ENCODE data around the gene CTRB2.

The CTRB2 gene

DNA sequence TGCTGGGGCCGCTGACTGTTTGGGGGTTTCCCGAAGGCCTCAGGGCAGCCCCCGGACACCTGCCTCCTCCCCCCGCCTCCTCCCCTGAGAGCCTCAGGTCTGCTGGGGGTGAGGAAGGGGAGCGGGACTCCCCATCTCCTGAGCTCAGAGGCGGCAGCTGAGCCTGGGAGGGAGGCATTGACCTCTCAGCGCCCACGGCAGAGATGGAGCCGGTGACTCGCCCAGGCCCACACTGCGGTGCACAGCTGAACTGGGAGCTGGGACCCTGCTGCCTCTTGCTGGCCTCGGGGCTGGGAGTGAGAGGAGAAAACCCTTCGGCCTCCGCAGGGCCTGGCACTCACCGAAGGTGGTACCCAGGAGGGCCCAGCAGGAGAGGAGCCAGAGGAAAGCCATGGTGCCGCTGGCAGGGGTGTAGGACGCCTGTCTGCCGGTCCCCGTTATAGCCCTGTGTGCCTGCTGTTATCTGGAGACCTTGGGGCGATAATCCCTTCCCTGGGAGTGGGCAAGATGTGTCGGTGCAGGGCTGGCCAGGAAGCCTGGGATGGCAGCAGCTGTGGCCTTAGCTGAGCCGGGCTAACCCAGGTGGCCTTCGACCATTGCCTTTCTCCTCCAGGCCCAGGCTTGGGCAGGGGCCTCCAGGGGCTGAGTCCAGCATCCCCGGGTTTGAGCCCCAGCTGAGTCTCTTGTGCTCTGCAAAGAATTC lies at the start of gene CTRB2:
TSS of gene CTRB2 (minus strand) at position 413 of the 703 bp plus-strand sequence. CDS start at position 393, 20 bp downstream.
- DNase-seq (ENCODE audit: low read depth in 2 of 3, low spot score in 2 of 3) = no peak

DNA sequence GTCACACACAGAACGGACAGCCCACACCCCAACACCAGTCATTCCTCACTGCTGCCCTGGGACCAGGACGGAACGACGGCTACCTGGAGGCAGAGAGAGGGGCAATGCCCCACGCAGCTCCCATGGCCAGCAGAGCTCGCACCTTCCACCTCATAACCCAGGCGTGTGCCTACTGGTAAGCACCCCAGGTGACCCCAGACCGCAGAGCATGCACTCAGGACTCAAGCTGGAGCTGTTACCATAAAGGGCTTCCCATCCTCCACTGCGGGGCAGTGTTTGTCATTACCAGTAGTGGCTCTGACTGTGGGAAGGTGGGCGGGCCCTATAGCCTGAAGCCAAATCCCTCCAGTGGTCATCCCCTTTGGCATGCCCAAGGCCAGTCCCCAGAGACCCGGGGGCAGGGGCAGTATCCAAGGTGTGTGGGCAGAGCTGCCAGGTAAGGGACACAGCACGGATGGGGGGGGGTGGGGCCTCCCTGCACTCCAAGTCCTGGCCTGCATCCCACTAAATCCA lies 49.2 kb upstream of the CTRB2 start:
- DNase-seq (ENCODE audit: low read depth in 2 of 3, low spot score in 2 of 3) = no peak

DNA sequence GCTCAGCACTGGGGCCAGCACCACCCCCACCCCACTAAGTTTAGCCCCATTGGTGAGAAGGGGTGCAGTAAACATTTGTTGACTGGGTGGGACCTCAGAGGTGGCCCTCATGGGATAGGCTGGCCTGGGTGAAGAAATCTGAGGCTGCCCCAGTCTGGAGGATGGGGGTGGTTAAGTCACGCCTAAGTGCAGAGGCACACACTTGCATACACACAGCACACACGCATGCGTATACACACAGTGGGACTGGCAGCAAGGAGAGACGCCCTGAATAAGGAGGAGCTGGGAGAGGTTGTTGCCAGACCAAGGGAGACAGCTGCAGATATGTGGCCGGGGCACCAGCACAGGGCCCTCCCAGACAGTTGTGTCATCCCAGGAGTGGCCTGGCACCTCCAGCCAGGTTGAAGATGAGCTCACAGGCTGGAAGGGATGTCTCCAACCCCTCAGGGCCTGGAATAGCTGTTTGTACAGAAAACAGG lies 47.4 kb upstream of the CTRB2 start:
- DNase-seq (ENCODE audit: low read depth in 2 of 3, low spot score in 2 of 3) = no peak

DNA sequence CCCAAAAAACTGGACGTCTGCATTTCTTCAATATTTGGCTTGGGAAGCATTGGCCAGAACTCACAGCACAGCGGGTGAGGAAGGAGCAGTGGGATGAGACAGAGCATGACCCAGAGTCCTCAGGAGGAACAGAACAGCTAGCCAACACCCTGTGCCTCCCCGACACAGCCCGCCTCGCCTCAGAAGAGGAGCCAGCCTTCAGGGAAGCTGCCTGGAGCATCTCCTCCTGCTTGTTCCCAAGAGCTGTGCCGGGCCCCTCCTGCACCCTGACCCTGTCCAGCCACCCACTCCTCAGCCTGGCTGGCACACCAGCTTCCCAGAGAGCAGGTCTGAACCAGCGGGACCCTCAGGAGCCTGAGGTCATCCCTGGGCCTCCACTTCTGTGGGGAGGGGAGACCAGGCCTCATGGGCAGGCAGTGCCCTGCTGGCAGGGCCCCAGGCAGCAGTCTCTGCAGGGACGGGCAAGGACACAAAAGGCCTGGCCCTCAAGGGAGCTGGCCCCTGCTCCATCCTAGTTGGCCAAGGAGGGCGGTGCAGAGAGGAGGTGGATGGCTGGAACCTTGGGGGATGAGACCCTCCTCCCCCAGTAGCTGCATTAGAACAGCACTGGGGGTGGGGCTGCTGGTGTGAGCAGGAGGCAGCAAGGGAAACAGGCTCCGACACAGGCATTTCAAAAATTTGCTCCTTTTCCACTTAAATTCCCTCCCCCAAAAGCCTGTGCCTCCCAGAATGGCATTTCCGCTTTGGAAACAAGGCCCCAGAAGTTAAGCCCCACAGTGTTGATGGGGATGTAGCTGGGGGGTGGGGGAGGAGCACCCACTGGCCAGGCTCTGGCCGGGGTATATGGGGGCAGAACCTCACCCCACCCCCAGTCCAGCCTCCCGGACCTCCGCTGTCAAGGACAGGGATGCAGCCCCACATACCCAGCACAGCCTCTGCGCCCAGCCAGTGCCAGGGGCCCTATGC lies 46.3 kb upstream of the CTRB2 start:
- DNase-seq (ENCODE audit: low read depth in 2 of 3, low spot score in 2 of 3) = no peak

DNA sequence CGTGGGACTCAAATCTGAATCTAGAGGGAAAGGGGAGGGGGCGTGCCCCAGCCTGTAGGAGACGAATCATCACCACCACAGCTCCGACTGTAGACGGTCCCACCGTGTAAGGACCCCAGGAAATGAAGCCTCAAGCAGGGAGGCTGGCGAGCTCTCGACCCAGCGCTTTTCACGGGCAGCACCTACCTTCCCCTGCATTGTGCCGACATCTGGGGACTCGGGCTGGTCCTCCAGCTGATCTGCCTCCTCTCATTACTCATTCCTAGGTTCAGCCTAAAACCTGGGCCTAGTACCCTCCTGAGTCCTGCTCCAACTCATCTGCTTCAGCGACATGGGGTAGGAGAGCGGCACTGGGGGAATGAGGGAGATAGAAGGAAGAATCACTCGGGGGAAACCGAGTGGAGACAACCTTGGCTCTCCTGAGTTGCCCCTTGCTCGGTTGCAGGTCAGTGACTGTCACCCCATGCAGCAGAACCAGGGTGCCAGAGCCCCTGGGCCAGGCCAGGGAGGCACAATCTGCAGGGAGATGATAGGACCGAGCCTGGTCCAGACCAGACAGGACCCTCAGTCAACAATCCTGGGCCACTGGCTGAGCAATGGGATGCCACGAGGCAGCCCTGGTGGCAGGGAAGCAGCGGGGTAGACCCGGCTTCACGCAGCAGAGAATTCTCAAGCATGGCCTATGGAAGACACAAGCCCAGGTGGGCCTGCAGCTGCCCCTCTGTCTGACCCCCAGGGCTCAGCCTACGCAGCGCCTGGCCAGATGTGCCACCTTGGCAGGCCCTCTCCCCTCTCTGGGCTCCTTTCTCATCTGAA lies 45.3 kb upstream of the CTRB2 start:
- no peak for DNase-seq (ENCODE audit: low read depth in 2 of 3, low spot score in 2 of 3)

DNA sequence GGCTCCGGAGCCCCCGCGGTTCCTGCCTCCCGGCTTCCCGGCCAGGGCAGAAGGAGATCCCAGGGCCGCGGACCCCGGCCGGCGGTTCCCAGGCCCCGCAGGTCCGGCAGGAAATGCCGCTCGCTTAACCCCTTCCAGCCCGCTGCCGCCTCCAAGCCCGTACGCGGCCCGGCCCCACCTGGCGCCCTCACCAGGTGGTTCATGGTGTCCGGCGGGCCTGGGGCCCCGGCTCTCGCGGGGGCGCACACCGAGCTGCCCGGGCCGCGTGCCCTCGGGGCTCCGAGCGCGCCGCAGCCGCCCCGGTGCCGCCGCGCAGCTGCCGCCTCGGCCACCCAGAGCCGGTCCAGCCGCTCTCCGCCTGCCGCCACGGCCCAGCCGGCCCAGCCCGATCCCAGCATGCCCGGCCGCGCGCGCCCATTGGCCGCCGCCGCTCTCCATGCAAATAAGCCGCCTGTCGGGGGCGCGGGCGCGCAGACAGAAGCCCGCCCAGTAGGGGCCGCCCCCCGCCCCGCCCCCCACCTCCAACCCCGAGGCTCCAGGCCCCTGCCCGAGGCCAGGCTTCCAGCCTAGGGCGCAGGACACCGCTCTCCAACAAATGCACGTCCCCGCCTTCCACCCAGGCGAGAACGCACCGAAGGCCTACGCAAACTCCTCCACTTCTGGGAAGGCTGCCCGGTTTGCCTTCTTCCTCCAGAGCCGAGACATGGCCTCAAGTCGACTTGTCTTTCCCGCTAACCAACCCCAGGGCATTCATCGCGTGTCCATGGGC lies 44.5 kb upstream of the CTRB2 start, which contains the start of gene BCAR1:
TSS of gene BCAR1 (minus strand) at position 345 of the 769 bp plus-strand sequence. CDS start at position 203, 142 bp downstream.
- DNase-seq (ENCODE audit: low read depth in 2 of 3, low spot score in 2 of 3) = no peak

DNA sequence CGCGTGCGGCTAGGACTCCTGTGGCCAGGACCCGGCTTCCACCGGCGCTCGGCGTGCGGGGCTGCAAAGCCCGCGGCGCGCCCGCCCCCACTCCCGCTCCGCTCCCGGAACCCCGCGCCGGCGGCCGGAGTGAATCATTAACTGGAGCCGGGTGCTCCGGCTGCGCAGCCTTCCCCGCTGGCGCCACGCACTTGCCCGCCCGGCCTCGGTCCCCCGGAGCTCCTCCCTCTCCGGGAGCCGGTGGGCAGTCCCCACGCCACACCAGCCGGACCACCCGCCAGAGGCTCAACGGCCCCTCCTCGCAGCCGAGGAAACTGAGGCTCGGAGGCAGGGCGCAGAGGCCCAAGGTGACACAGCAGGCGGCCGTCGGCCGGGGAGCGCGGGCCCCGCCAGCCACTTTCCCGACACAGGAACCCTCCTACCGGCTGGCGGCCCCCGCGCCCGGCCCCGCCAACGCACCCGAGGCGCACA lies 43.9 kb upstream of the CTRB2 start:
- no peak for DNase-seq (ENCODE audit: low read depth in 2 of 3, low spot score in 2 of 3)

DNA sequence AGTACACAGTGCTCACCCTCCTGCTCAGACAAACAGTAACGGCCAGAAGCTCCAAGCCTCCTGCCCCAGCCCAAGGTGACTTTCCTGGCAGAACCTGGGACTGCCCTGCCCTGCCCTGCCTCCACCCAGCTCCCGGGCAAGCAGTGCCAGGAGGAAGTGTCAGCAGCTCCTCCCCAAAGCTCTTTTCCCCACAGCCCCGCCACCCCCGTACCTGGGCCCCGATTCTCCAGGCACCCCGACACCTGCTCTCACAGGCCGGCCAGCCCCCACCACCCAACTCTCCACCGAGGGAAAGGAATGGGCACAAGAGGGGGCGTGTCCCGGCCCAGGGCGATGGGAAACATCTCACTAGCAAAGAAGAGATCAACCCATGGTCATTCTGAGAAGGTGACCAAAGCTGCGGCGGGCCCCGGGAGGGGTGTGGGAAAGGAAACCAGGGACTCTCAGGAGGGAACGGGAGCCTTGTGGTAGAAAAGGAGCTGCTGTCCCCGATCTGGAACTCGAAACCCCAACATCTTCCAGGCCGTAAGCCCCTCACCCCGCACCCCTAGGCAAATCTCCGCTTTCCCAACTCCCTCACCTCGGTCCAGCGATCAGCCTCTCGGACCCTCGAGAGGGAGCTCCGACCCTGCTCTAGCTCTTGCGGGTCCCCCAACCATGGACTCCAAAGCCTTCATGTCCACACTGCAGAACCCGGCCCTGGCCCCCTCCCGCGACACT lies 43.3 kb upstream of the CTRB2 start:
- DNase-seq (ENCODE audit: low read depth in 2 of 3, low spot score in 2 of 3) = no peak

DNA sequence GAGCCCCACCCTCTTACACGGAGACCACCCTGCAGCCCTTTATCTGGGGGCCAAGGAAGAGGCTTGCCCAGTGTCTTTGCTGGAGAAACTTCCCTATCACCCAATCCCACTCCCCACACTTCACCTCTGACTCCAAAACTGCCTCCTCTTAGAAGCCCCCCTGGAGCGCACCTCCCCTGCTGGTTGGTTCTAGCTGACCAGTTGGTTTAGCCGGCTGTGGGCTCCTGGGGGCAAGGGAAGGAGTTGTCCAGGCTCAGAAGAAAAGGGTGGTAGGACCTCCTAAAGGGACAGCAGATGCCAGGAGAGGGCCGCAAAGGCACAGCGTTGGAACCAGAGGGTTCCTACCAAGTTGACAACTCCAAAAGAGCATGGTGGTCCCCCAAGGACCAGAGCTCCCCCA lies 42.5 kb upstream of the CTRB2 start:
- DNase-seq (ENCODE audit: low read depth in 2 of 3, low spot score in 2 of 3) = no peak

DNA sequence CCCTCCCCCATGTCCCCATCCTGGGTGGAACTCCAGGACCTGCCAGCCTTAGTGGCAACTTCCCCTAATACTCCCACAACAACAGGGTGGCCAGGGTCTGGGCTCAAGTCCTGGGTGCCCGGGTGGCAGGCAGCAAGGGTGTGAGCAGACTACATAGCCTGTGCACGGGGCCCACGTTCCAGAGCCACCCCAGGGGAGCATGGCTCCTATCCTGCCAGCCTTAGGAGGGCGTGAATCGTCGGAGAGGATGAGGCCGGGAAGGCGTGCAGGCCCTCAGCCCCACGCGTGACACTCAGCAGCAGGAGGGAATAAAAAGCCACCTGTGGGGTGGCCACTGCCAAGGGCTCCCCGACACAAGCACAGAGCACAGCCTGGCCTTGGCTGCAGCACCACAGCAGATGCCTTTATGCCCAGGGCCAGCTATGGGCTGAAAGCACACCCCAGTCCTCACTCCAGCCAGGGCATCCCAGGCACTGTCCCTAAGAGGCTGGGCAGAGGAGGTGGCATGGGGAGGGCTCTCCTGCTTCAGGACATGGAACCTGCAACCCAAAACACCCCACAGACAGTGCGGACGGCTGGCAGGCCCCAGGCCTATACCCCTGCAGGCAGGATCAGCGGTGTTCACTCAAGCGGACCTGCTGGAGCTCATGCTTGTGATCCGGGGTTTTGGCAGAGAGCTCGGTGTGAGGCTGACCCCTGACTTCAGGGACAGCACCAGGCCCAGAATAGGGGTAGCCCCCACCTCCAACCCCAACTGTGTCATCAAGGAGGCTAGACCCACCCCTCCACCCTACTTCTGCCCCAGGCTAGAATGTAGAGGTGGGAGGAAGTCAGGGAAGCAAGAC lies 41.8 kb upstream of the CTRB2 start:
- no peak for DNase-seq (ENCODE audit: low read depth in 2 of 3, low spot score in 2 of 3)

DNA sequence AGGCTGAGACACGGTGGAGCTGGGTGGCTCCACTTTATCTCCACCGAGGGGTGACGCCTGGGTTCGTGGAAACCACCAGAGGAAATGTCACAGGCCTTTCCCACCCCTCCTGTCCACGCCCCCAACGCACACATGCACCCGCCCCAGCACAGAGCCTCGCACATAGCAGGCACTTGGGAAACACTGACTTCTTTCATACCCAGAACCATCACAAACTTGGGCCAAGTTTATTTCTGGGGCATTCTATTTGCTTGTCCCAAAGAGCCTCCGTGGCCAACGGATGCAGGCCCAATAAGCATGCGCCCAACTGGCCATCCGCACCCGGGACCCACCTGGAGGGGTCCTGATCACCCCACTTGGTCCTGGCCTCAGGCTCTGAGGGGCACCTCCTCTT lies 41.2 kb upstream of the CTRB2 start:
- no peak for DNase-seq (ENCODE audit: low read depth in 2 of 3, low spot score in 2 of 3)

DNA sequence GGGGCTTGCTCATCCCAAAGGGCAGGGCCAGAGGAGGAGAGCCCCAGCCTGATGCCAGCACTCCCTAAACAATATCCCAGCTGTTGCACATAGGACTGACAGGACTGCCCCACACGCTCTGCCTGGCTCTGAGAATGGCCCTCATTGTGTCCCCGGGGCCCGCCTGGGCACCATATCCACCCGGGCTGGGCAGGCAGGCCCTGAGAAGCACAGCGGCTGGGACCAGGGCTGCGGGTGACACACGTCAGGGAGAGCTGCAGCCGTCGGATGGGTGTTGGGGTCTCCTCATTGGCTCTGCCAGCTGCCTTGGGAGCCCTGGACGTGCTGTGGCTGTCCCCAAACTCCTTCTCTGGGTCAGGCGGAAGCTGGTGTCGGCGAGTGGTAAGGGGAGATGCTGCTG lies 40.3 kb upstream of the CTRB2 start:
- no peak for DNase-seq (ENCODE audit: low read depth in 2 of 3, low spot score in 2 of 3)

DNA sequence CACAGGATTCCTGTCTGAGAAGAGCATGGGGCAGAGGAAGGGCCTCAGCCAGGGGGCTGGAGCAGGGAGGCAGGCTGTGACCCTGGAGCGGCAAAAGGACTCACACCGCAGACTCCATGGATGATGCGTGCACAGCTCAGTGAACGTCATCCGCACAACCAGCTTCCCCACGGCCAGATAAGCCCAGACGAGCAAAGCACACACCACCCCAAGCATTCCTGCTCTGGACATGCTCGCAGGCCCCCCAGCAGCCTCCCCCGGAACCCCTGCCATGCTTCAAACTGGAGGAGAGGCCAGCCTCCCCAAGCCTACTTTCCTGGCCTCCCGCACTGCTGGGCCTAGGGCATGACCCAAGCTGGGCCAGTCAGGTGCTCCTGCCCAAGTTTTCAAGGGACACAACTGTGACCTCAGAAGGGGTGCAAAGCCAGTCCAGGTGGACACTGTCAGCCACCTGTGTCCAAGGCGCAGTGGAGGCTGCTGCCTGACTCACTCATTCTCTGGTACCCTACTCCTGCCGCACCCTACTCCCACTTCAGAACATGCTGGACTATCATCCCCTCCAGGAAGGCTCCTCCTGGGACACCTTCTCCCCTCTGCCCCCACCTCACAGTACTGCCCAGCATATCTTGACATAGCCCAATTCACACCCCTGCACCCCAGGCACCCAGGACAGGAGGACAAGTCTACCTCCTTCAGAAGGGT lies 39.7 kb upstream of the CTRB2 start:
- no peak for DNase-seq (ENCODE audit: low read depth in 2 of 3, low spot score in 2 of 3)

DNA sequence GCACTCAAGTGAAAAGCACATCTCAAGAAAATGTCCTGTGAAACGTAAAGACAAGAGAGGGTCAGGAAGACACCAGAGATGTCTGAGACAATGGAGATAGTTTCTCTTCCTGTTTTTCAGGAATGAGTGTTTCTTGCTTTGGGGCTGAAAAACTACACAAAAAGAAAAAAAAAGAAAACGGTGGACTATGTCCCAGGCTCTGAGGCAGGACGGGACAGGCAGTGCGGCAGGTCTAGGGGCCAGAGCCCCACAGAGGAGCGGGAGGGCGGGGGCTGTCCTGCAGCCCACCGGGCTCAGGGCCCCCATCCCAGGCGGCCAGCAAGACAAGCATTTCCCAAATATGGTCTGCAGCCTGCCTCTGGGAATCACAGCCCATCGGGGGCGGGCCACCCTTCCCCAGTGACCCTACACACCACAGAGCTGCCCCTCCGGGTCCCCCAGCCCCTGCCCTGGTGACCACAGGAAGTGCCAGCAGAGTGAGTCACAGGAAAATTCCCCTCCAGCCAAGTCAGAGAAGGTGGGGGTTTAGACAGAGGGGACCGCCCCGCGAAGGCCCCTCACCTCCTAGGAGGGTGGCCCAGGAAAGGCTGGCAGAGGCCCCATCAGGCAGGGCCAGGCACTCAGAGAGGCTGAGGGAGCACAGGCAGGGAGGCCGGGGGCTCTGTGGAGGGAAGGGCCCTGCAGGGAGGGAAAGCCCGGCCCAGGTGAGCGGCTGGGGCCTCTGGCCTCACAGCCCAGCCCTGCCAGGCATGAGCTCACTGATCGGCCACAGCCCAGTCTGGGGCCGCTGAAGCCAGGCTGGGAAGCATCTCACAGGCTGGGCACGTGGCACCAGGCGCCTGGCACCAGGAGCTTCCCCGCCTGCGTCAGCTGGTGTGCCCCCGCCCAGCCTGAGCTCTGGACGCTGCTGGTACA lies 38.1 kb upstream of the CTRB2 start:
- no peak for DNase-seq (ENCODE audit: low read depth in 2 of 3, low spot score in 2 of 3)

DNA sequence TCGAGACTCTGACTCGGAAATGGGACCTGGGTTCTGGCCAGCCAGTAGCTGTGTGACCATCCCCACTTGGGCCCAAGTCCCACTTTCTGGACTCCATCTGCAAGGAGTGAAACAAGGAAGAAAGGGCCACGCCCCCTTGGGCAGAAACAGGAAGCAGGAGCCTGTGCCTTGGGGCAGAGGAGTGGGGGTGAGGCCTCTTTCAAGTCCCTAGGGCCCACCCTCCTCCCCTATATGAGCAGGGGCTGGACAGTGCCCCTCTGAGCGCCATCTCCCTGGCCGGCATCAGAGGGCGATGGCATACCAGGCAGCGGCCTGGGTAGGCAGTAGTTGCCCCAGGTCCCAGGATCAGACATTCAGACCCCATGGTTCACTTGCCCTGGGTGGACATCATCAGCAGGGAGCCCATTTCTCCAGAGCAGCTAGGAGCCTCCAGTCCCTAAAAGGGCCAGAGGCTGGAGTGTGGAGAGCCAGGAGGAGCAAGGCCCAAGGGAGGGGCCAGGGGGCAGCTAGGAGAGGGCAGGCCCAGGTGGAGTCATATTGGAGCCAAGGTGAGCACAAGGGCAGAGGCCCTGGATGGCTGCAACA lies 37.4 kb upstream of the CTRB2 start:
- no peak for DNase-seq (ENCODE audit: low read depth in 2 of 3, low spot score in 2 of 3)

DNA sequence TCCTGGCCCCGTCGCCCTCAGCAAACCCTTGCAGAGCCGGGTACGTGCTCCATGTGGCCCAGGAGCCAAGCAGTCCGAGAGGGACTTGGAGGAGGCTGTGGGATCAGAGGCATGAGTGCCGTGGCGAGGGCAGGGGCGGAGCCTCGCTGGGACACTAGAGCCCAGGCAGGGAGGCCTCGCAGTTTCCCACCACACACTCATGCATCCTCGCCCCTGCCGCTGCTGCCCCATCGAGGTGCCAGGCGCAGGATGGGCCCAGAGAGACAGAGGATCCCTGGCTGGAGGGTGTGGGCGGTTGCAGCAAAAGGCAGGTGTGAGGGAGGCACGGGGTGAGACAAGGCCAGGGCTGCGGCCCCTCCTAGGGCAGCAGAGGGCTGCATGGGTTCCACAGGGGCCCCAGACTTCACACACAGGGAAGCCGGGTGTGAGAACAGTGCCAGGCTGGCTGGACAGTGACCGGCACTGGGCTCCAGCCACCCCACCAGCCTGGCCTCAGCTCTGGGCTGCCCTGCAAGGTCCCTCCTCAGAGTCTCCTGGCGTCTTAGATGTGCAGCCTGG lies 36.8 kb upstream of the CTRB2 start:
- DNase-seq (ENCODE audit: low read depth in 2 of 3, low spot score in 2 of 3) = no peak
